NCI-H446 treated with DMSO at 0.1 percent for 48 hours (cell line): Measurements from ENCODE around the gene HNF1A.

Experiments used
- DNase-seq: peaks from one replicate; lab custom pipeline; 2025; lab: John Stamatoyannopoulos, UW

HNF1A gene

DNA sequence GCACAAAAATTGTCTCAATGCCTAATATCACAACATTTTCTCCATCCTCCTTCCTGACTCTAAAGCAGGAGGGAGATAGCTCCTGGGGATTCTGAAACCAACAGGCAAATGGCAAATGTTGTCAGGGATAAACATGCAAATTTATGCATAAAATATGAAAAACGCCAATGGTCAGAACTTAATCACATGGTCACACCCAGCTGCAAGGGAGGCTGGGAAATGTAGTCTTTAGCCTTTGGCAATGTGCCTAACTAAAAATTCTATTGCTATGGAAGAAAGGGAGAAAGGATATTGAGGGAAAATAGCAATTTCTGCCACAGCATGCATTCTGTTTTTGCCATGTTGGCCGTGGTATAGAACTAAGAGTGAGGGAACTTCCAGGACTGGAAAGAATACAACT, 72.4 kb downstream of the HNF1A start:
- no peak for DNase-seq
